ENCODE data around the gene CAMSAP1.

CAMSAP1 gene

DNA sequence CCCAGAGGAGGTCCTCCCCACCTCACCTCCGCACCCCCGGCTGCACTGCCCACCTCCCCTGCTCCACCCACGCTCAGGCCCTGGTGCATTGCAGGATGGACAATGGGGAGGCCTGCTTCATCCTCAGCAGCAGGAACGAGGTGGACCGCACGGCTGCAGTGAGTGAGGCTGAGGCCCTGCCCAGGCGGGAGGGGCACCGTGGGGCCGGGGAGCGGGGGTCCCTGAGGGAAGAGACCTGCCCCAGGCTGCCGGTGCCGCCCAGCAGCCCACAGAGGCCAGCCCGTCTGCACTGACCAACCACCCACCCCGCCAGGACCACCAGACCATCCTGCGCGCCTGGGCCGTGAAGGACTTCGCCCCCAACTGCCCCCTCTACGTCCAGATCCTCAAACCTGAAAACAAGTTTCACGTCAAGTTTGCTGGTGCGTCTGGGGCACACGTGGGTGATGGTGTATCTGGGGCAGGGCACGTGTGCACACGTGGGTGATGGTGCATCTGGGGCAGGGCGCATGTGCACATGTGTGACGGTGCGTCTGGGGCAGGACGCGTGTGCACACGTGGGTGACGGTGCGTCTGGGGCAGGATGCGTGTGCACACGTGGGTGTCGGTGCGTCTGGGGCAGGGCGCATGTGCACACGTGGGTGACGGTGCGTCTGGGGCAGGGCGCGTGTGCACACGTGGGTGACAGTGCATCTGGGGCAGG is 138.7 kb downstream of the CAMSAP1 start:
- no peak for ATAC-seq
- TF ChIP-seq GLIS3 (CRISPR knock-in tag; IDR thresholded peaks at IDR 0.05), result no peak

DNA sequence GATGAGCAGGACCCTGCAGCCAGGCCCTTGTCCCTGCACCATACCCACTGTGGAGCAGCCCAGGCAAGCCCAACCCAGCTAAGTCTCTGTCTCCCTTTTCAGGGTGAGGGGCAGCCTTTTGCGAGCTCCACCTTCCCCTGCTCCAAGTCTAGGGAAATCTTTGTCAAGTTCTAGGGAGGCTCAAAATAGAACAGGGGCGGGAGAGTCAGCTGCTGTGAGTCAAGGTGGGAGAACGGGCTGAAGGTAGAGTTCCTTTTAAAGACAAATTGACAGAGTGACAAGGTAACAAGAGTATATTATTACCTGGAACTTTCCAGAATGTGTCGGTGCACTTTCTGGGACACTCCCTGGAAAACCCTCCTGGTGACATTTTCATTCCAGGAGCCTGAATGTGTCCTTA is 140.6 kb downstream of the CAMSAP1 start:
- no peak for ATAC-seq
- TF ChIP-seq, protein P1, sequence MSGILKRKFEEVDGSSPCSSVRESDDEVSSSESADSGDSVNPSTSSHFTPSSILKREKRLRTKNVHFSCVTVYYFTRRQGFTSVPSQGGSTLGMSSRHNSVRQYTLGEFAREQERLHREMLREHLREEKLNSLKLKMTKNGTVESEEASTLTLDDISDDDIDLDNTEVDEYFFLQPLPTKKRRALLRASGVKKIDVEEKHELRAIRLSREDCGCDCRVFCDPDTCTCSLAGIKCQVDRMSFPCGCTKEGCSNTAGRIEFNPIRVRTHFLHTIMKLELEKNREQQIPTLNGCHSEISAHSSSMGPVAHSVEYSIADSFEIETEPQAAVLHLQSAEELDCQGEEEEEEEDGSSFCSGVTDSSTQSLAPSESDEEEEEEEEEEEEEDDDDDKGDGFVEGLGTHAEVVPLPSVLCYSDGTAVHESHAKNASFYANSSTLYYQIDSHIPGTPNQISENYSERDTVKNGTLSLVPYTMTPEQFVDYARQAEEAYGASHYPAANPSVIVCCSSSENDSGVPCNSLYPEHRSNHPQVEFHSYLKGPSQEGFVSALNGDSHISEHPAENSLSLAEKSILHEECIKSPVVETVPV (CRISPR knock-in tag; IDR thresholded peaks at IDR 0.05), result no peak
- TF ChIP-seq ZC3H10 (CRISPR knock-in tag; IDR thresholded peaks at IDR 0.05) (no peak), ZFP30 (CRISPR knock-in tag; IDR thresholded peaks at IDR 0.05) (no peak), CSDC2 (CRISPR knock-in tag; IDR thresholded peaks at IDR 0.05) (no peak), TCF4 (CRISPR knock-in tag; IDR thresholded peaks at IDR 0.05; ENCODE audit: borderline replicate concordance) (no peak), SNAI2 (CRISPR knock-in tag; IDR thresholded peaks at IDR 0.05) (no peak), TOX (CRISPR knock-in tag; IDR thresholded peaks at IDR 0.05; ENCODE audit: borderline replicate concordance) (no peak), ESRRG (CRISPR knock-in tag; IDR thresholded peaks at IDR 0.05) (no peak), ZNF70 (CRISPR knock-in tag; IDR thresholded peaks at IDR 0.05) (no peak), BACH2 (CRISPR knock-in tag; IDR thresholded peaks at IDR 0.05; ENCODE audit: borderline replicate concordance) (no peak), OSR1 (CRISPR knock-in tag; IDR thresholded peaks at IDR 0.05) (no peak), GLIS3 (CRISPR knock-in tag; IDR thresholded peaks at IDR 0.05) (no peak), ZNF565 (CRISPR knock-in tag; conservative IDR thresholded peaks at IDR 0.05; ENCODE audit: low read depth) (no peak), ZNF8 (CRISPR knock-in tag; IDR thresholded peaks at IDR 0.05) (no peak), PPARA (CRISPR knock-in tag; IDR thresholded peaks at IDR 0.05; ENCODE audit: borderline replicate concordance) (no peak)
- TF ChIP-seq, protein P2, sequence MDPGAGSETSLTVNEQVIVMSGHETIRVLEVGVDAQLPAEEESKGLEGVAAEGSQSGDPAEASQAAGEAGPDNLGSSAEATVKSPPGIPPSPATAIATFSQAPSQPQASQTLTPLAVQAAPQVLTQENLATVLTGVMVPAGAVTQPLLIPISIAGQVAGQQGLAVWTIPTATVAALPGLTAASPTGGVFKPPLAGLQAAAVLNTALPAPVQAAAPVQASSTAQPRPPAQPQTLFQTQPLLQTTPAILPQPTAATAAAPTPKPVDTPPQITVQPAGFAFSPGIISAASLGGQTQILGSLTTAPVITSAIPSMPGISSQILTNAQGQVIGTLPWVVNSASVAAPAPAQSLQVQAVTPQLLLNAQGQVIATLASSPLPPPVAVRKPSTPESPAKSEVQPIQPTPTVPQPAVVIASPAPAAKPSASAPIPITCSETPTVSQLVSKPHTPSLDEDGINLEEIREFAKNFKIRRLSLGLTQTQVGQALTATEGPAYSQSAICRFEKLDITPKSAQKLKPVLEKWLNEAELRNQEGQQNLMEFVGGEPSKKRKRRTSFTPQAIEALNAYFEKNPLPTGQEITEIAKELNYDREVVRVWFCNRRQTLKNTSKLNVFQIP (CRISPR knock-in tag; IDR thresholded peaks at IDR 0.05; ENCODE audit: borderline replicate concordance, low read depth), result no peak
- TF ChIP-seq, protein P3, sequence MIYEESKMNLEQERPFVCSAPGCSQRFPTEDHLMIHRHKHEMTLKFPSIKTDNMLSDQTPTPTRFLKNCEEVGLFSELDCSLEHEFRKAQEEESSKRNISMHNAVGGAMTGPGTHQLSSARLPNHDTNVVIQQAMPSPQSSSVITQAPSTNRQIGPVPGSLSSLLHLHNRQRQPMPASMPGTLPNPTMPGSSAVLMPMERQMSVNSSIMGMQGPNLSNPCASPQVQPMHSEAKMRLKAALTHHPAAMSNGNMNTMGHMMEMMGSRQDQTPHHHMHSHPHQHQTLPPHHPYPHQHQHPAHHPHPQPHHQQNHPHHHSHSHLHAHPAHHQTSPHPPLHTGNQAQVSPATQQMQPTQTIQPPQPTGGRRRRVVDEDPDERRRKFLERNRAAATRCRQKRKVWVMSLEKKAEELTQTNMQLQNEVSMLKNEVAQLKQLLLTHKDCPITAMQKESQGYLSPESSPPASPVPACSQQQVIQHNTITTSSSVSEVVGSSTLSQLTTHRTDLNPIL (CRISPR knock-in tag; IDR thresholded peaks at IDR 0.05; ENCODE audit: low read depth), result no peak
- TF ChIP-seq, protein P4, sequence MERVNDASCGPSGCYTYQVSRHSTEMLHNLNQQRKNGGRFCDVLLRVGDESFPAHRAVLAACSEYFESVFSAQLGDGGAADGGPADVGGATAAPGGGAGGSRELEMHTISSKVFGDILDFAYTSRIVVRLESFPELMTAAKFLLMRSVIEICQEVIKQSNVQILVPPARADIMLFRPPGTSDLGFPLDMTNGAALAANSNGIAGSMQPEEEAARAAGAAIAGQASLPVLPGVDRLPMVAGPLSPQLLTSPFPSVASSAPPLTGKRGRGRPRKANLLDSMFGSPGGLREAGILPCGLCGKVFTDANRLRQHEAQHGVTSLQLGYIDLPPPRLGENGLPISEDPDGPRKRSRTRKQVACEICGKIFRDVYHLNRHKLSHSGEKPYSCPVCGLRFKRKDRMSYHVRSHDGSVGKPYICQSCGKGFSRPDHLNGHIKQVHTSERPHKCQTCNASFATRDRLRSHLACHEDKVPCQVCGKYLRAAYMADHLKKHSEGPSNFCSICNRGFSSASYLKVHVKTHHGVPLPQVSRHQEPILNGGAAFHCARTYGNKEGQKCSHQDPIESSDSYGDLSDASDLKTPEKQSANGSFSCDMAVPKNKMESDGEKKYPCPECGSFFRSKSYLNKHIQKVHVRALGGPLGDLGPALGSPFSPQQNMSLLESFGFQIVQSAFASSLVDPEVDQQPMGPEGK (CRISPR knock-in tag; IDR thresholded peaks at IDR 0.05; ENCODE audit: borderline replicate concordance), result no peak
- TF ChIP-seq, protein P5, sequence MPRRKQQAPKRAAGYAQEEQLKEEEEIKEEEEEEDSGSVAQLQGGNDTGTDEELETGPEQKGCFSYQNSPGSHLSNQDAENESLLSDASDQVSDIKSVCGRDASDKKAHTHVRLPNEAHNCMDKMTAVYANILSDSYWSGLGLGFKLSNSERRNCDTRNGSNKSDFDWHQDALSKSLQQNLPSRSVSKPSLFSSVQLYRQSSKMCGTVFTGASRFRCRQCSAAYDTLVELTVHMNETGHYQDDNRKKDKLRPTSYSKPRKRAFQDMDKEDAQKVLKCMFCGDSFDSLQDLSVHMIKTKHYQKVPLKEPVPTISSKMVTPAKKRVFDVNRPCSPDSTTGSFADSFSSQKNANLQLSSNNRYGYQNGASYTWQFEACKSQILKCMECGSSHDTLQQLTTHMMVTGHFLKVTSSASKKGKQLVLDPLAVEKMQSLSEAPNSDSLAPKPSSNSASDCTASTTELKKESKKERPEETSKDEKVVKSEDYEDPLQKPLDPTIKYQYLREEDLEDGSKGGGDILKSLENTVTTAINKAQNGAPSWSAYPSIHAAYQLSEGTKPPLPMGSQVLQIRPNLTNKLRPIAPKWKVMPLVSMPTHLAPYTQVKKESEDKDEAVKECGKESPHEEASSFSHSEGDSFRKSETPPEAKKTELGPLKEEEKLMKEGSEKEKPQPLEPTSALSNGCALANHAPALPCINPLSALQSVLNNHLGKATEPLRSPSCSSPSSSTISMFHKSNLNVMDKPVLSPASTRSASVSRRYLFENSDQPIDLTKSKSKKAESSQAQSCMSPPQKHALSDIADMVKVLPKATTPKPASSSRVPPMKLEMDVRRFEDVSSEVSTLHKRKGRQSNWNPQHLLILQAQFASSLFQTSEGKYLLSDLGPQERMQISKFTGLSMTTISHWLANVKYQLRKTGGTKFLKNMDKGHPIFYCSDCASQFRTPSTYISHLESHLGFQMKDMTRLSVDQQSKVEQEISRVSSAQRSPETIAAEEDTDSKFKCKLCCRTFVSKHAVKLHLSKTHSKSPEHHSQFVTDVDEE (CRISPR knock-in tag; IDR thresholded peaks at IDR 0.05), result no peak

DNA sequence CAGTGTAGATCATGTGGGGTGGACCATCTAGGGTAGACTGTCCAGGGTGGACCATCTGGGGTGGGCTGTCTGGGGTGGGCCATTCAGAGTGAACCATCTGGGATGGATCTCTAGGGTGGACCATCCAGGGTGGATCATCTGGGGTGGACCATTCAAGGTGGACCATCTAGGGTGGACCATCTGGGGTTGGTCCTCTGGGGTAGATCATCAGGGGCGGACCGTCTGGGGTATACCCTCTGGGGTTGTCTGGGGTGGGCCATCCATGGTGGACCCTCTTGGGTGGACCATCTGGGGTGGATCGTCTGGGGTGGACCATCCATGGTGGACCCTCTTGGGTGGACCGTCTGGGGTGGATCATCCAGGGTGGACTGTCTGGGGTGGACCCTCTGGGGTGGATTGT is 141.1 kb downstream of the CAMSAP1 start:
- ATAC-seq, result no peak
- TF ChIP-seq, protein P5 (CRISPR knock-in tag; IDR thresholded peaks at IDR 0.05), result no peak
- TF ChIP-seq, protein P4 (CRISPR knock-in tag; IDR thresholded peaks at IDR 0.05; ENCODE audit: borderline replicate concordance), result no peak
- TF ChIP-seq ZNF8 (CRISPR knock-in tag; IDR thresholded peaks at IDR 0.05) (no peak), ZFP3 (CRISPR knock-in tag; IDR thresholded peaks at IDR 0.05) (no peak), BACH2 (CRISPR knock-in tag; IDR thresholded peaks at IDR 0.05; ENCODE audit: borderline replicate concordance) (no peak), OSR1 (CRISPR knock-in tag; IDR thresholded peaks at IDR 0.05) (no peak), GLIS3 (CRISPR knock-in tag; IDR thresholded peaks at IDR 0.05) (no peak), ISL1 (CRISPR knock-in tag; IDR thresholded peaks at IDR 0.05) (no peak), RARB (CRISPR knock-in tag; IDR thresholded peaks at IDR 0.05) (no peak), SNAI2 (CRISPR knock-in tag; IDR thresholded peaks at IDR 0.05) (no peak)
- TF ChIP-seq, protein P1 (CRISPR knock-in tag; IDR thresholded peaks at IDR 0.05), result no peak

Data from SK-N-SH treated with all-trans-retinoic acid at 6 μM for 48 hours (cell line).